OCI-LY7 (cell line): Measurements from ENCODE around the gene ALX1. TPM values are rescaled to one million over a fixed set of nuclear protein-coding genes. Genes with fewer than 3 reads are reported as not detected.

ENCODE experiments used
- BruUV-seq: library from RNA; stranded (reverse); fragments of 400-500 nt; replicated peaks from 2 replicates; lab custom pipeline; 2021; lab: Mats Ljungman, UMichigan
- CTCF ChIA-PET: fragments of 300-600 bp; sonication (Branson Sonifier 250); formaldehyde crosslinking; loops from one replicate; lab custom pipeline; 2022; ENCODE audit warnings: antibody characterized with exemption; ENCODE audit not compliant: unreplicated experiment; lab: Charles Lee
- POLR2A ChIA-PET: fragments of 300-600 bp; sonication (Branson Sonifier 250); formaldehyde crosslinking; loops from one replicate; lab custom pipeline; 2022; ENCODE audit warnings: antibody characterized with exemption; lab: Charles Lee
- DNase-seq: peaks from one replicate; pipeline ENCODE4 v3.0.0-alpha.2; 2015; ENCODE audit warnings: low spot score
- H2AFZ ChIP-seq: fragments of 200-600 bp; sonication (generic), shearing (Covaris generic); 2 replicates; pipeline ENCODE4 v1.6.1; 2014; ENCODE audit warnings: mild to moderate bottlenecking, antibody characterized with exemption, low read length, moderate library complexity
- H3K27ac ChIP-seq: fragments of 200-600 bp; sonication (generic); 2 replicates; pipeline ENCODE4 v1.5.1; 2014; ENCODE audit warnings: mixed run types, low read depth, mild to moderate bottlenecking, moderate library complexity, low read length, inconsistent platforms; ENCODE audit not compliant: poor library complexity, severe bottlenecking
- H3K36me3 ChIP-seq: fragments of 200-600 bp; sonication (generic); 2 replicates; pipeline ENCODE4 v1.6.1; 2014; ENCODE audit warnings: mild to moderate bottlenecking, antibody characterized with exemption, low read length, moderate library complexity, mixed read lengths; ENCODE audit not compliant: insufficient read depth
- H3K4me1 ChIP-seq: fragments of 200-600 bp; sonication (generic); 2 replicates; pipeline ENCODE4 v1.5.1; 2014; ENCODE audit warnings: mild to moderate bottlenecking, low read length; ENCODE audit not compliant: insufficient read depth, poor library complexity, severe bottlenecking
- H3K4me2 ChIP-seq: fragments of 200-600 bp; sonication (generic); 2 replicates; pipeline ENCODE4 v1.6.1; 2014; ENCODE audit warnings: mild to moderate bottlenecking, low read length
- H3K4me3 ChIP-seq: fragments of 200-600 bp; sonication (generic); 2 replicates; pipeline ENCODE4 v1.5.1; 2014; ENCODE audit warnings: mild to moderate bottlenecking, low read depth, low read length; ENCODE audit not compliant: poor library complexity, severe bottlenecking
- H3K79me2 ChIP-seq: fragments of 200-600 bp; sonication (generic); 2 replicates; pipeline ENCODE4 v1.6.1; 2016; ENCODE audit warnings: low read depth, mild to moderate bottlenecking, low read length, moderate library complexity, mixed read lengths; ENCODE audit not compliant: insufficient read depth
- H3K9me2 ChIP-seq: fragments of 200-600 bp; sonication (generic); 2 replicates; pipeline ENCODE4 v1.6.1; 2016; ENCODE audit warnings: mild to moderate bottlenecking, low read length, mixed read lengths; ENCODE audit not compliant: insufficient read depth
- H3K9me3 ChIP-seq: fragments of 200-600 bp; sonication (generic); 2 replicates; pipeline ENCODE4 v1.6.1; 2014; ENCODE audit warnings: mild to moderate bottlenecking, mixed run types, low read length, mixed read lengths
- H4K20me1 ChIP-seq: fragments of 200-600 bp; sonication (generic); 2 replicates; pipeline ENCODE4 v1.6.1; 2014; ENCODE audit warnings: mild to moderate bottlenecking, antibody characterized with exemption, low read length, moderate library complexity, mixed read lengths; ENCODE audit not compliant: insufficient read depth
- EZH2phosphoT487 ChIP-seq: fragments of 200-600 bp; sonication (generic); IDR thresholded peaks from 2 replicates; pipeline ENCODE4 v1.6.1; 2018; ENCODE audit warnings: low read depth, borderline replicate concordance, mild to moderate bottlenecking, mixed run types, antibody characterized with exemption, low read length, moderate library complexity, mixed read lengths
- intact Hi-C: fragments of 100-400 bp; cut with micrococcal nuclease; formaldehyde crosslinking; loops from one replicate; pipeline ENCODE4 v1.10.0; 2022; ENCODE audit not compliant: unreplicated experiment
- total RNA-seq, 2 experiments: library from RNA; depleted of rRNA in 1 of 2; stranded (reverse); fragments of >200 nt in 1 of 2; shearing (Covaris generic) in 1 of 2; gene quantifications; 2 replicates each; pipeline ENCODE4 v1.2.3, GENCODE V29; 2014 to 2022
- TF ChIP-seq, protein P1 (sequence below): fragments of 200-600 bp; sonication (generic); conservative IDR thresholded peaks from 2 replicates; pipeline ENCODE4 v1.5.1; 2014; ENCODE audit warnings: mild to moderate bottlenecking, antibody characterized with exemption, low read length, moderate library complexity, mixed read lengths

The ALX1 gene
- total RNA-seq, 2 experiments from 2014 or later = not detected

DNA sequence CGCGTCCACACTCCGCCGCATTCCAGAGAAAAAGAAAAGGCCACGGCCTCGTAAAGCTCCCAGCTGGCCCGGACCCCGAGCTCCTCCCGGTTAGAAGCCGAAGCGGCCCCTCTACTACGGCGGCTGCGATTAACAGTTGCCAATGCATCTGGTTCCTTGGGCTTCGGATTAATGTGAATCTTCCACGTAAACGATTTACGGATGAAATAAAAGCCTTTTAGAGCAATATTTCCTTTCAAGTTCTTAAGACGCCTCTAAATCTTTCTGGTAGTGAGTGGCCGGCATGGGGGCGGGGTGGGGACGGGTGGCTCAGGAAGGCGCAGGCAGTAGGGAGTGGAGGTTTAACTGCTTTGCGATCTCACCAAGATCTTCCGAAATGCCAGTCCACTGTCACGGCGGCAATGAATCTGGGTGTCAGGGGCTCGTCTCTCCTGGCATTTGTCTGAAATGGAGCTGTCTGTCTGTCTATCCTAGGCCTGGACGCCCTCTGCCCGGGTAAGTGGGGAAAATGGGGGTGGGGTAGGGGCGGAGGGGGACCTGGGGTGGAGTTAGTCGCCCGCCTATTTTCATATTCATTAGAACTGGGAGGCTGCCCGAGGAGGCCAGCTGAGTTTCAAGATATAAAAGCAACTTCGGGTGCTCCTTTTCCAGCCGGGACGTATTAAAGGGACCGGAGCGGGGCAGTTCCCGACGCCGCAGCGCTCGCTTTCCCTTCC, 413 bp upstream of the ALX1 start:
- no peak for TF ChIP-seq EZH2phosphoT487
- TF ChIP-seq, protein P1, sequence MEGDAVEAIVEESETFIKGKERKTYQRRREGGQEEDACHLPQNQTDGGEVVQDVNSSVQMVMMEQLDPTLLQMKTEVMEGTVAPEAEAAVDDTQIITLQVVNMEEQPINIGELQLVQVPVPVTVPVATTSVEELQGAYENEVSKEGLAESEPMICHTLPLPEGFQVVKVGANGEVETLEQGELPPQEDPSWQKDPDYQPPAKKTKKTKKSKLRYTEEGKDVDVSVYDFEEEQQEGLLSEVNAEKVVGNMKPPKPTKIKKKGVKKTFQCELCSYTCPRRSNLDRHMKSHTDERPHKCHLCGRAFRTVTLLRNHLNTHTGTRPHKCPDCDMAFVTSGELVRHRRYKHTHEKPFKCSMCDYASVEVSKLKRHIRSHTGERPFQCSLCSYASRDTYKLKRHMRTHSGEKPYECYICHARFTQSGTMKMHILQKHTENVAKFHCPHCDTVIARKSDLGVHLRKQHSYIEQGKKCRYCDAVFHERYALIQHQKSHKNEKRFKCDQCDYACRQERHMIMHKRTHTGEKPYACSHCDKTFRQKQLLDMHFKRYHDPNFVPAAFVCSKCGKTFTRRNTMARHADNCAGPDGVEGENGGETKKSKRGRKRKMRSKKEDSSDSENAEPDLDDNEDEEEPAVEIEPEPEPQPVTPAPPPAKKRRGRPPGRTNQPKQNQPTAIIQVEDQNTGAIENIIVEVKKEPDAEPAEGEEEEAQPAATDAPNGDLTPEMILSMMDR = no peak
- Histone ChIP-seq H2AFZ (no peak overlapping the region), H3K4me1 (no peaks in the 10 kb centered on the region), H4K20me1 (no peaks in the 10 kb centered on the region), H3K9me2 (no peaks in the 10 kb centered on the region), H3K36me3 (no peaks in the 10 kb centered on the region), H3K9me3 (no peaks in the 10 kb centered on the region), H3K79me2 (no peaks in the 10 kb centered on the region), H3K4me3 (no peak overlapping the region), H3K4me2 (no peak overlapping the region), H3K27ac (no peak overlapping the region)
- no peak for DNase-seq
- intact Hi-C loops = no loop called here
- BruUV-seq = no TSS peak
- POLR2A ChIA-PET = no interaction called here
- CTCF ChIA-PET = no interaction called here

DNA sequence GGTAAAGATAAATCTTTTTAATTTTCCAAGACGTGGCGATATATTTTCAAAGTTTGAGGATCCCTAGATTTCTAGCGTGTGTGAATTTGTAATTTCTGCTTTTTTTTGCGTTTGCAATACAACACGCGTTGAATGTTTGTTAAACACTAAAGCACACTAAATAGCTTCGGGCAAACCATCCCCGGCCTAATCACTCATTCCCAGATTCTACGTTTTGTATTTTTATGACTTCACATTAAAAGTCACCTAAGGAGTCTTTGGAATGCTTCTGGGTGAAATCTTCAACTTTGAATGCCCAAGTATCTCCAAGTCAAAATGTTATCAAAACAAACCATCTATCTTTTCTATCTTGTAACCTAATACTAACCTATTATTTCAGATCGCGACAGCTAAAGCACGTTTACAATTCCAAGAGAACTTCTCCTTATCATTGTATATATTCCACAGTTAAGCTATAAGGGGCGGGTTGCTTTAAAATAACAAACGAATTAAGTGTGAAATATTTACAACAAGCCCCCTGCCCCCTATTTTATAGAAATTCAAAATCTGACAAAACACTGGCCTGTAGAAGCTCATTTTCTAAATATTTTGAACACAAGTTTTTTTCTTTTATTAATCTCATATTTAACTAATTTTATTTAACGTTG, 1.1 kb downstream of the ALX1 start:
- DNase-seq = no peak
- Histone ChIP-seq H3K9me2 (no peaks in the 10 kb centered on the region), H3K36me3 (no peaks in the 10 kb centered on the region), H3K4me2 (no peak overlapping the region), H4K20me1 (no peaks in the 10 kb centered on the region), H3K4me3 (no peak overlapping the region), H3K27ac (no peak overlapping the region), H3K4me1 (no peaks in the 10 kb centered on the region), H3K79me2 (no peaks in the 10 kb centered on the region), H3K9me3 (no peaks in the 10 kb centered on the region), H2AFZ (no peak overlapping the region)
- intact Hi-C loops = no loop called here
- TF ChIP-seq, protein P1 = no peak
- TF ChIP-seq EZH2phosphoT487 = no peak
- BruUV-seq = no TSS peak
- ChIA-PET CTCF (no interaction called here), POLR2A (interaction anchor here (1.0 kb wide), 1 partner anchor 21 kb away, joined by 4 read pairs; no protein-coding TSS in a partner anchor)
